Measurements from ENCODE around the gene MICALL2.

The MICALL2 gene

DNA sequence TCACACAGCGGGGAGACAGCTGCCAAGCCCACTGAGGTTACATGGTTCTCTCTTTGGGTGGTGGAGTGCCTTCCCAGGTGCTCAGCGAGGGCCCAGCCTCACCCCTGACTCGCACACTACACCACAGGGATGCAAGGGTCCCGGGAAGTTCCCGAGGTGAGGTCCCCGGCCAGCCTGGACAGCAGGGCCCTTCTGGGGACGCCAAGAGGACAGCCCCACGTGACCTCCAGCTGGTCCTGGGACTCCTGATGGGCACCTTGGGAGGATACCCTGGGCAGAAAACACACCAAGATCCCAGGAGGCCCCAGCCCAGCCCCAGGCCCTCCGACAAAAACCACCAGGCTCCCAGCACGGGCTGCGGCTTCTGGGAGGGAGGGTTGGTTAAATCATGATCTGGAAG lies 8.3 kb downstream of the MICALL2 start:
- no peak for DNase-seq (ENCODE audit: low read depth, low spot score)
- H3K4me3 ChIP-seq (ENCODE audit: low read depth, low read length), result no peak overlapping the region
- in situ Hi-C loops (cut with HindIII; ENCODE audit: low sequenced_read_pairs), result no loop called here
- TF ChIP-seq, protein P1, sequence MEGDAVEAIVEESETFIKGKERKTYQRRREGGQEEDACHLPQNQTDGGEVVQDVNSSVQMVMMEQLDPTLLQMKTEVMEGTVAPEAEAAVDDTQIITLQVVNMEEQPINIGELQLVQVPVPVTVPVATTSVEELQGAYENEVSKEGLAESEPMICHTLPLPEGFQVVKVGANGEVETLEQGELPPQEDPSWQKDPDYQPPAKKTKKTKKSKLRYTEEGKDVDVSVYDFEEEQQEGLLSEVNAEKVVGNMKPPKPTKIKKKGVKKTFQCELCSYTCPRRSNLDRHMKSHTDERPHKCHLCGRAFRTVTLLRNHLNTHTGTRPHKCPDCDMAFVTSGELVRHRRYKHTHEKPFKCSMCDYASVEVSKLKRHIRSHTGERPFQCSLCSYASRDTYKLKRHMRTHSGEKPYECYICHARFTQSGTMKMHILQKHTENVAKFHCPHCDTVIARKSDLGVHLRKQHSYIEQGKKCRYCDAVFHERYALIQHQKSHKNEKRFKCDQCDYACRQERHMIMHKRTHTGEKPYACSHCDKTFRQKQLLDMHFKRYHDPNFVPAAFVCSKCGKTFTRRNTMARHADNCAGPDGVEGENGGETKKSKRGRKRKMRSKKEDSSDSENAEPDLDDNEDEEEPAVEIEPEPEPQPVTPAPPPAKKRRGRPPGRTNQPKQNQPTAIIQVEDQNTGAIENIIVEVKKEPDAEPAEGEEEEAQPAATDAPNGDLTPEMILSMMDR (IDR thresholded peaks at IDR 0.05; ENCODE audit: low read depth, low read length), result no peak

DNA sequence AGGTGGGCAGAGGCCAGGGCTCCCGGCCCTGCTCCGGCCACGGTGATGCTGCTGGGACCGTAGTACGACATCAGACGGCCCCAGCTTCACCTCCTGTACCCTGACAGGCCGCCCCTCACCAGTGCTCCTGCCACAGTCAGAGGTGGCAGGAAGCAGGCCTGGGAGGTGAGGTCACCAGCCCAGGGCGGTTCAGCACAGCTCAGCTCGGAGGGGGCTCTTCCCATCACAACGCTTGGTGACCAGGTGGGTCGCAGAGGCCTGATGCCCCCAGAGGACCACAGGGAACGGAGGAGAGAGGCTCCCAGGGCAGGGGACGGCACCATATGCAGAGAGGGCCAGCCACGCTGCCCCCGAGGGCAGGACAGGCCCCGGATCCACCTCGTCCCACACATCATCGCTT lies 8.8 kb downstream of the MICALL2 start:
- no peak overlapping the region for H3K4me3 ChIP-seq (ENCODE audit: low read depth, low read length)
- DNase-seq (ENCODE audit: low read depth, low spot score), result no peak
- in situ Hi-C loops (cut with HindIII; ENCODE audit: low sequenced_read_pairs), result no loop called here
- TF ChIP-seq, protein P1 (IDR thresholded peaks at IDR 0.05; ENCODE audit: low read depth, low read length), result no peak

DNA sequence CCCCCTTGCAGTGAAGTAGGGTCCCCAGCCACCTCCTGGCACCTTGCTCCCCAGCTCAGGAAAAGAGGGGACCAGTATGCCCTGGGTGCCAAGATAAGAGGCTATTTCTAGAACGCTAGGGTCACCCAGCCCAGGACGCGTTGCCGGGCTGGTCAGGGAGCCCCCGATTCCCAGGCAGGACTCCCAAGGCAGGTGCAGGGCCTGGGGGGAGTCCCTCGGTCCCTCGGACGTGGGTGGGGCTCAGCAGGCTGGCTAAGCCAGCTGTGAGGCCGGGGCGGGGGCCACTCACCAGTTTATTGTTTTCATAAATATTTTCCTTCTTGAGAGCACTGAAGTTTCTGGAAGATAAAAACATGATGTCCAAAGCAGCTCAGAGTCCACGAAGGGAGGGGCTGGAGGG lies 9.3 kb downstream of the MICALL2 start:
- TF ChIP-seq, protein P1 (IDR thresholded peaks at IDR 0.05; ENCODE audit: low read depth, low read length), result no peak
- DNase-seq (ENCODE audit: low read depth, low spot score), result no peak

DNA sequence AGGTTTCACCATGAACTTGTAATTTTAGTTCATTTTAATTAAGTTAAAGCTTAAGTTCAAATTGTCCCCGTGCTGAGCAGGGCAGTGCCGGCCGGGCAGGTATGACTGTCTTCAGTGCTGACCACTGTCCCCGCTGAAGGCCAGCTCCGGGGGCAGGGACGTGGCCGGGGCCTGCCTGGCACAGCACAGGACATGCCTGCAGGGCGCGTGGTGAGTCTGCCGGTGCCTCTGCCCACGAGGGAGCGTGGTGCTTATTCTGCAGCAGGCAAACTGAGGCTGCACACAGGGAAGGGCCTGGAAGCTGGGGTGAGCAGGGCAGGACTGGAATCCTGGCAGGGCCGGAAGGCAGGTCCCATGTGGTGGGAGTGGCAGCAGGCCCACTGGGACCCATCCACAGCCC lies 9.8 kb downstream of the MICALL2 start:
- no peak for DNase-seq (ENCODE audit: low read depth, low spot score)
- no peak overlapping the region for H3K4me3 ChIP-seq (ENCODE audit: low read depth, low read length)
- TF ChIP-seq, protein P1 (IDR thresholded peaks at IDR 0.05; ENCODE audit: low read depth, low read length), result no peak
- in situ Hi-C loops (cut with HindIII; ENCODE audit: low sequenced_read_pairs), result no loop called here

More for the DNA sequence above, 9.3 kb downstream of the MICALL2 start:
- in situ Hi-C loops (cut with HindIII; ENCODE audit: low sequenced_read_pairs), result no loop called here
- H3K4me3 ChIP-seq (ENCODE audit: low read depth, low read length), result no peak overlapping the region

DNA sequence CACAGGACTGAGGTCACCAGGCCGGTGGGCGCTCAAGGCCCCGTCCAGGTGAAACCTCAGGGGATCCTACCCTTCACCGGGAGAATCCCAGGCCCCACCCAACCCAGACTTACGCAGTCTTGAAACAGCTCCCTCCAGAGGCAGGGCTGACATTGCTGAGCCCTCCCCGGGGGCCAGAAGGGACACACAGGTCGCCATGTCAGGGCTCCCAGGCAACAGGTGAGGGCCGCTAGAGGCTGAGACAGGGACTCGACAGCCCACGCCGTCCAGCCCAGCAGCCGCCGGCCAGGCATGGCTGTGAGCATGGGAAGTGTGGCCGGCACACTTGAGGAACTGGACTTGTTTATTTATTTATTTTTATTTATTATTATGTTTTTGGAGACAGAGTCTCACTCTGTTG lies 10.3 kb downstream of the MICALL2 start:
- no peak overlapping the region for H3K4me3 ChIP-seq (ENCODE audit: low read depth, low read length)
- in situ Hi-C loops (cut with HindIII; ENCODE audit: low sequenced_read_pairs), result no loop called here
- no peak for DNase-seq (ENCODE audit: low read depth, low spot score)
- TF ChIP-seq, protein P1 (IDR thresholded peaks at IDR 0.05; ENCODE audit: low read depth, low read length), result no peak

DNA sequence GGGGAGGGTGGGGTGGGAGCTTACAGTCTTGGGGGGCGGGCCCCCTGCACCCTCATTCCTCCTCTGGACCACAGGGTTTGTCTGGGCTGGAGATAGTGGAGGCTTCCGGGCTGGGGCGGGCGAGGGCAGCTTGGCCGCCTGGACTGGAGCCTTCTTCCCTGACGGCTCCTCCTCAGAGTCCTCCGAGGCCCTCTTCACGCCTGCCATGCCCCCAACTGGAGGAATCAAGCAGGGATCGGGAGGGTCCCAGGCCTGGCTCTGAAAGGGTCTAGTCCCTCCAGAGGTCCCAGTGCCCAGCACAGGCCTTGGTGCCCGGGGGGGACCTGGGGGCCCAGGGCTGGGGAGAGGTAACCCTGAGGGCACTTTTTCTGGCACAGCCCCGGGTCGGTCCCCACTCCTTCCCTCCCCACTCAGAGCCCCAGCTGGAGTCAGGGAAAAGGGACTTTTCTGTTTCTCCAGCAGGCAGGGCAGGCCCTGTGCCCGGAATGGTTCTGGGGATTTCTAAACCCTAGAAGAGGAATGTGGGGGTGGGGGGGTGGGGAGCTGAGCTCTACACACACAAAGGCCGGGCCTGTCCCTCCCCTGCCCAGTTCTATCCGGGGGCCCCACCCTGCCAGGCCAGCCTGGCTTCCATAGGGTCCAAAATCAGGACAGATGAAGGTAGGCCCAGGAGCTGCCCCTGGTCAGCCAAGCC lies 11.6 kb downstream of the MICALL2 start:
- H3K4me3 ChIP-seq (ENCODE audit: low read depth, low read length), result no peak overlapping the region
- in situ Hi-C loops (cut with HindIII; ENCODE audit: low sequenced_read_pairs), result no loop called here
- DNase-seq (ENCODE audit: low read depth, low spot score), result no peak
- TF ChIP-seq, protein P1 (IDR thresholded peaks at IDR 0.05; ENCODE audit: low read depth, low read length), result no peak

All from astrocyte of the spinal cord (primary cell).